ENCODE data around the gene NTRK3.
A peak's percentile ranks its signal among the peaks of the same experiment; 100 is the strongest.

NTRK3 gene

GRCh38 chr15:88257311-88258092 is 963 bp upstream of the NTRK3 start:
- no peak for DNase-seq (ENCODE audit: low read depth)

GRCh38 chr15:88255484-88256278 is 858 bp downstream of the NTRK3 start:
- DNase-seq (ENCODE audit: low read depth) = peak; percentile 43

- DNase-seq (ENCODE audit: low read depth) = no peak
These were observed 1.5 kb downstream of the NTRK3 start for GRCh38 chr15:88255087-88255483.

GRCh38 chr15:88252441-88252840 is 4.1 kb downstream of the NTRK3 start:
- no peak for DNase-seq (ENCODE audit: low read depth)

- DNase-seq (ENCODE audit: low read depth) = no peak
These were observed 5.7 kb downstream of the NTRK3 start for GRCh38 chr15:88250826-88251225.

- DNase-seq (ENCODE audit: low read depth) = no peak
These were observed 7.3 kb downstream of the NTRK3 start for GRCh38 chr15:88249220-88249619.

GRCh38 chr15:88247914-88248313 is 8.6 kb downstream of the NTRK3 start:
- DNase-seq (ENCODE audit: low read depth) = no peak

- DNase-seq (ENCODE audit: low read depth) = peak; percentile 70
These were observed 9.7 kb downstream of the NTRK3 start for GRCh38 chr15:88246666-88247446.

GRCh38 chr15:88246081-88246480 is 10.5 kb downstream of the NTRK3 start:
- DNase-seq (ENCODE audit: low read depth) = no peak

GRCh38 chr15:88243895-88244787 is 12.4 kb downstream of the NTRK3 start:
- DNase-seq (ENCODE audit: low read depth) = peak; percentile 37

GRCh38 chr15:88242586-88243555 is 13.7 kb downstream of the NTRK3 start:
- no peak for DNase-seq (ENCODE audit: low read depth)

- DNase-seq (ENCODE audit: low read depth) = no peak
These were observed 15.1 kb downstream of the NTRK3 start for GRCh38 chr15:88241461-88241860.

- no peak for DNase-seq (ENCODE audit: low read depth)
These were observed 15.5 kb downstream of the NTRK3 start for GRCh38 chr15:88241060-88241459.

GRCh38 chr15:88239594-88239993 is 16.9 kb downstream of the NTRK3 start:
- DNase-seq (ENCODE audit: low read depth) = no peak

GRCh38 chr15:88238618-88239430 is 17.7 kb downstream of the NTRK3 start:
- peak; percentile 49 for DNase-seq (ENCODE audit: low read depth)

- no peak for DNase-seq (ENCODE audit: low read depth)
These were observed 21.8 kb downstream of the NTRK3 start for GRCh38 chr15:88234711-88235110.

GRCh38 chr15:88233921-88234320 is 22.6 kb downstream of the NTRK3 start:
- DNase-seq (ENCODE audit: low read depth) = no peak

GRCh38 chr15:88232771-88233201 is 23.8 kb downstream of the NTRK3 start:
- DNase-seq (ENCODE audit: low read depth) = no peak

- DNase-seq (ENCODE audit: low read depth) = no peak
These were observed 24.5 kb downstream of the NTRK3 start for GRCh38 chr15:88231909-88232644.

All from EH (cell line).